GM19043 (cell line): Measurements from ENCODE around the gene ATG16L1.
"Not testable (repeated sequence)": the region's sequence is repeated elsewhere in the genome, so short reads cannot be mapped to it uniquely, and the experiment has no call there.

ENCODE experiments used
- ATAC-seq: cut with Tn5 transposase; IDR thresholded peaks from one replicate; pipeline ENCODE4 v1.9.1; 2021; ENCODE audit warnings: low read depth; ENCODE audit not compliant: unreplicated experiment

ATG16L1 gene

GRCh38 chr2:233326500-233326899, 75.0 kb downstream of the ATG16L1 start:
- ATAC-seq = no peak

- no peak for ATAC-seq
Measured at GRCh38 chr2:233328922-233329321, 77.4 kb downstream of the ATG16L1 start.

GRCh38 chr2:233329489-233330135, 78.1 kb downstream of the ATG16L1 start:
- no peak for ATAC-seq

GRCh38 chr2:233331536-233331935, 80.1 kb downstream of the ATG16L1 start:
- ATAC-seq = peak; percentile 96

GRCh38 chr2:233332125-233332524, 80.7 kb downstream of the ATG16L1 start:
- no peak for ATAC-seq

- no peak for ATAC-seq
Measured at GRCh38 chr2:233334915-233335314, 83.4 kb downstream of the ATG16L1 start.

- not testable (repeated sequence) for ATAC-seq
Measured at GRCh38 chr2:233336091-233336490, 84.6 kb downstream of the ATG16L1 start.

- no peak for ATAC-seq
Measured at GRCh38 chr2:233336541-233336940, 85.1 kb downstream of the ATG16L1 start.

GRCh38 chr2:233338046-233338445, 86.6 kb downstream of the ATG16L1 start:
- no peak for ATAC-seq

- no peak for ATAC-seq
Measured at GRCh38 chr2:233338812-233339368, 87.4 kb downstream of the ATG16L1 start.

- no peak for ATAC-seq
Measured at GRCh38 chr2:233339427-233339826, 88.0 kb downstream of the ATG16L1 start.

GRCh38 chr2:233341296-233341695, 89.8 kb downstream of the ATG16L1 start:
- no peak for ATAC-seq

- no peak for ATAC-seq
Measured at GRCh38 chr2:233342301-233342700, 90.8 kb downstream of the ATG16L1 start.

GRCh38 chr2:233343171-233343705, 91.8 kb downstream of the ATG16L1 start:
- ATAC-seq = no peak
